GM23248 (cell line): ENCODE data around the gene ESPNL. TPM values are rescaled to one million over a fixed set of nuclear protein-coding genes. Genes with fewer than 3 reads are reported as not detected.

Experiments
- DNase-seq: peaks from one replicate; pipeline ENCODE4 v3.0.0-alpha.2; 2015
- H2AFZ ChIP-seq: fragments of 200-600 bp; sonication (generic); 2 replicates; pipeline ENCODE4 v1.6.1; 2016; ENCODE audit warnings: antibody characterized with exemption
- H3F3A ChIP-seq: fragments of 200-600 bp; sonication (generic); 2 replicates; pipeline ENCODE4 v1.6.1; 2016; ENCODE audit warnings: mild to moderate bottlenecking, antibody characterized with exemption, mixed run types; ENCODE audit not compliant: insufficient read depth
- H3K27ac ChIP-seq: fragments of 200-600 bp; sonication (generic); 2 replicates; pipeline ENCODE4 v1.5.1; 2016; ENCODE audit warnings: mild to moderate bottlenecking
- H3K27me3 ChIP-seq: fragments of 200-600 bp; sonication (generic); replicated peaks from 2 replicates; pipeline ENCODE4 v1.6.1; 2016; ENCODE audit warnings: mild to moderate bottlenecking; ENCODE audit not compliant: insufficient read depth
- H3K36me3 ChIP-seq: fragments of 200-600 bp; sonication (generic); 2 replicates; pipeline ENCODE4 v1.6.1; 2016; ENCODE audit warnings: low read depth, mild to moderate bottlenecking
- H3K4me1 ChIP-seq: fragments of 200-600 bp; sonication (generic); 2 replicates; pipeline ENCODE4 v1.6.1; 2016; ENCODE audit warnings: mild to moderate bottlenecking; ENCODE audit not compliant: insufficient read depth
- H3K4me2 ChIP-seq: fragments of 200-600 bp; sonication (generic); one replicate; pipeline ENCODE4 v1.6.1; 2016; ENCODE audit warnings: mild to moderate bottlenecking; ENCODE audit not compliant: unreplicated experiment
- H3K4me3 ChIP-seq: fragments of 200-600 bp; sonication (generic); 2 replicates; pipeline ENCODE4 v1.5.1; 2016; ENCODE audit warnings: mild to moderate bottlenecking
- H3K79me2 ChIP-seq: fragments of 200-600 bp; sonication (generic); 2 replicates; pipeline ENCODE4 v1.6.1; 2016; ENCODE audit warnings: mild to moderate bottlenecking; ENCODE audit not compliant: insufficient read depth
- H3K9ac ChIP-seq: fragments of 200-600 bp; sonication (generic); 2 replicates; pipeline ENCODE4 v1.6.1; 2016; ENCODE audit warnings: mild to moderate bottlenecking
- H3K9me2 ChIP-seq: fragments of 200-600 bp; sonication (generic); 2 replicates; pipeline ENCODE4 v1.6.1; 2016; ENCODE audit warnings: mixed run types, mild to moderate bottlenecking, moderate library complexity; ENCODE audit not compliant: insufficient read depth
- H3K9me3 ChIP-seq: fragments of 200-600 bp; sonication (generic); one replicate; pipeline ENCODE4 v1.6.1; 2017; ENCODE audit warnings: low read depth
- H4K20me1 ChIP-seq: fragments of 200-600 bp; sonication (generic); 2 replicates; pipeline ENCODE4 v1.6.0; 2016; ENCODE audit not compliant: insufficient read depth
- EZH2 ChIP-seq: fragments of 200-600 bp; sonication (generic); IDR thresholded peaks from 2 replicates; pipeline ENCODE4 v1.6.1; 2018; ENCODE audit warnings: antibody characterized with exemption, mild to moderate bottlenecking; ENCODE audit not compliant: insufficient read depth, poor library complexity, severe bottlenecking
- EZH2phosphoT487 ChIP-seq: fragments of 200-600 bp; sonication (generic); IDR thresholded peaks from 2 replicates; pipeline ENCODE4 v1.6.1; 2018; ENCODE audit warnings: antibody characterized with exemption, moderate library complexity, mild to moderate bottlenecking, low read depth; ENCODE audit not compliant: insufficient read depth
- WGBS, 2 experiments: methylation state at CpG; one replicate each; pipeline ENCODE4 v1.1.6; 2015 to 2017; ENCODE audit warnings: low lambda C conversion rate in 2 of 2, low coverage in 1 of 2; ENCODE audit errors: missing lambda C conversion rate in 2 of 2; 5-methylcytosine and 5-hydroxymethylcytosine counted together
- in situ Hi-C: fragments of 300-500 bp; cut with MboI; formaldehyde crosslinking; loops from 2 replicates; pipeline ENCODE4 v1.15.0; 2020
- polyA plus RNA-seq: library from polyadenylated mRNA; unstranded; fragments of >200 nt; fragmentation: Nextera tagmentation; extraction: Ambion mirVana; gene quantifications from 2 replicates; pipeline ENCODE4 v1.2.1, GENCODE V29; 2016
- total RNA-seq: library from RNA; depleted of rRNA; stranded (reverse); fragments of >200 nt; shearing (Covaris generic); gene quantifications from 2 replicates; pipeline ENCODE4 v1.2.3, GENCODE V29; 2014

Gene ESPNL
- total and polyA plus RNA-seq, 2 experiments from 2014 or later: 0.60 to 1.4 TPM

- H3K27ac ChIP-seq: no peak overlapping the region
- WGBS, 2 experiments: 79 to 82% methylated on average over 27 to 28 of the region's 28 CpGs
- no peak for TF ChIP-seq EZH2
- TF ChIP-seq EZH2phosphoT487: no peak
- in situ Hi-C loops: no loop called here
- no peak overlapping the region for H3K4me3 ChIP-seq
- H3K36me3 ChIP-seq: no peaks in the 10 kb centered on the region
- no peak overlapping the region for H2AFZ ChIP-seq
- no peaks in the 10 kb centered on the region for H3K9me2 ChIP-seq
- no peaks in the 10 kb centered on the region for H4K20me1 ChIP-seq
- H3K4me1 ChIP-seq: no peaks in the 10 kb centered on the region
- H3K9ac ChIP-seq: no peak overlapping the region
- no peak overlapping the region for H3K4me2 ChIP-seq
- H3K79me2 ChIP-seq: no peaks in the 10 kb centered on the region
- no peaks in the 10 kb centered on the region for H3K27me3 ChIP-seq
- H3F3A ChIP-seq: no peaks in the 10 kb centered on the region
- H3K9me3 ChIP-seq: no peaks in the 10 kb centered on the region
- no peak for DNase-seq
Measured at GRCh38 chr2:238100821-238101771, 956 bp downstream of the ESPNL start.

GRCh38 chr2:238101891-238102841, 2.0 kb downstream of the ESPNL start:
- no peaks in the 10 kb centered on the region for H3F3A ChIP-seq
- H3K36me3 ChIP-seq: no peaks in the 10 kb centered on the region
- in situ Hi-C loops: no loop called here
- H3K9ac ChIP-seq: no peak overlapping the region
- TF ChIP-seq EZH2 (no peak), EZH2phosphoT487 (no peak)
- H3K4me1 ChIP-seq: no peaks in the 10 kb centered on the region
- H3K27me3 ChIP-seq: no peaks in the 10 kb centered on the region
- DNase-seq: no peak
- H3K79me2 ChIP-seq: no peaks in the 10 kb centered on the region
- 65 to 79% methylated on average over 26 to 30 of the region's 30 CpGs for whole genome bisulfite sequencing, 2 experiments
- no peaks in the 10 kb centered on the region for H3K9me2 ChIP-seq
- H2AFZ ChIP-seq: no peak overlapping the region
- H3K4me3 ChIP-seq: no peak overlapping the region
- H3K9me3 ChIP-seq: no peaks in the 10 kb centered on the region
- H4K20me1 ChIP-seq: no peaks in the 10 kb centered on the region
- no peak overlapping the region for H3K27ac ChIP-seq
- no peak overlapping the region for H3K4me2 ChIP-seq

- no peak overlapping the region for H3K27ac ChIP-seq
- WGBS, 2 experiments: 89 to 93% methylated on average over 10 of the region's 10 CpGs
Measured at GRCh38 chr2:238102865-238103264, 2.7 kb downstream of the ESPNL start.

GRCh38 chr2:238103465-238104225, 3.5 kb downstream of the ESPNL start:
- in situ Hi-C loops: no loop called here
- WGBS, 2 experiments: 73 to 75% methylated on average over 18 of the region's 18 CpGs
- H3K4me3 ChIP-seq: no peak overlapping the region
- H3K9ac ChIP-seq: no peak overlapping the region
- DNase-seq: no peak
- no peaks in the 10 kb centered on the region for H4K20me1 ChIP-seq
- no peak for TF ChIP-seq EZH2
- no peak for TF ChIP-seq EZH2phosphoT487
- no peak overlapping the region for H2AFZ ChIP-seq
- H3K4me2 ChIP-seq: no peak overlapping the region
- no peaks in the 10 kb centered on the region for H3K27me3 ChIP-seq
- no peaks in the 10 kb centered on the region for H3K4me1 ChIP-seq
- H3K36me3 ChIP-seq: no peaks in the 10 kb centered on the region
- H3K79me2 ChIP-seq: no peaks in the 10 kb centered on the region
- H3K9me3 ChIP-seq: no peaks in the 10 kb centered on the region
- H3K27ac ChIP-seq: no peak overlapping the region
- H3F3A ChIP-seq: no peaks in the 10 kb centered on the region
- no peaks in the 10 kb centered on the region for H3K9me2 ChIP-seq

More at GRCh38 chr2:238102865-238103264, 2.7 kb downstream of the ESPNL start:
- Histone ChIP-seq H3K79me2 (no peaks in the 10 kb centered on the region), H3K4me2 (no peak overlapping the region), H3F3A (no peaks in the 10 kb centered on the region), H3K36me3 (no peaks in the 10 kb centered on the region), H3K9me2 (no peaks in the 10 kb centered on the region), H3K27me3 (no peaks in the 10 kb centered on the region), H2AFZ (no peak overlapping the region), H4K20me1 (no peaks in the 10 kb centered on the region), H3K9me3 (no peaks in the 10 kb centered on the region), H3K9ac (no peak overlapping the region), H3K4me3 (no peak overlapping the region), H3K4me1 (no peaks in the 10 kb centered on the region)
- TF ChIP-seq EZH2: no peak
- in situ Hi-C loops: no loop called here
- DNase-seq: no peak
